ENCODE results near the gene NR2F1-AS1.

- TF ChIP-seq CTCF (IDR thresholded peaks at IDR 0.05) (no peak), POLR2A (IDR thresholded peaks at IDR 0.05) (no peak)
These were observed 152.2 kb downstream of the NR2F1-AS1 start for GRCh38 chr5:93428868-93429267.
